BLaER1 treated with 17β-estradiol and CSF1 and Interleukin-3, amounts not matched to agents 10 nM and 100 nM (cell line): ENCODE data around the gene MAGIX.

ENCODE experiments used
- H3K27ac ChIP-seq, 11 experiments: shearing (Covaris generic); formaldehyde crosslinking; 2 replicates each; pipeline ENCODE4 v1.8.1; 2022
- H3K27me3 ChIP-seq, 11 experiments: shearing (Covaris generic); formaldehyde crosslinking; 2 replicates each; pipeline ENCODE4 v1.8.1; 2022
- H3K36me3 ChIP-seq, 11 experiments: shearing (Covaris generic); formaldehyde crosslinking; 2 replicates each; pipeline ENCODE4 v1.8.1; 2022
- H3K4me1 ChIP-seq, 10 experiments: shearing (Covaris generic); formaldehyde crosslinking; 2 replicates each; pipeline ENCODE4 v1.8.1; 2022
- H3K4me2 ChIP-seq, 11 experiments: shearing (Covaris generic); formaldehyde crosslinking; 2 replicates each; pipeline ENCODE4 v1.8.1; 2022
- H3K4me3 ChIP-seq, 10 experiments: shearing (Covaris generic); formaldehyde crosslinking; 2 replicates each; pipeline ENCODE4 v1.8.1; 2022
- H3K9ac ChIP-seq, 11 experiments: shearing (Covaris generic); formaldehyde crosslinking; 2 replicates each; pipeline ENCODE4 v1.8.1; 2022
- H3K9me3 ChIP-seq, 11 experiments: shearing (Covaris generic); formaldehyde crosslinking; replicated peaks in 1 of 11; 2 replicates each; pipeline ENCODE4 v1.8.1; 2022
- H4K20me1 ChIP-seq, 11 experiments: shearing (Covaris generic); formaldehyde crosslinking; 2 replicates each; pipeline ENCODE4 v1.8.1; 2022
- Cebpa-rat ChIP-seq, 11 experiments: shearing (Covaris generic); IDR thresholded peaks; 2 replicates each; pipeline ENCODE4 v1.8.1; 2022

Gene MAGIX

DNA sequence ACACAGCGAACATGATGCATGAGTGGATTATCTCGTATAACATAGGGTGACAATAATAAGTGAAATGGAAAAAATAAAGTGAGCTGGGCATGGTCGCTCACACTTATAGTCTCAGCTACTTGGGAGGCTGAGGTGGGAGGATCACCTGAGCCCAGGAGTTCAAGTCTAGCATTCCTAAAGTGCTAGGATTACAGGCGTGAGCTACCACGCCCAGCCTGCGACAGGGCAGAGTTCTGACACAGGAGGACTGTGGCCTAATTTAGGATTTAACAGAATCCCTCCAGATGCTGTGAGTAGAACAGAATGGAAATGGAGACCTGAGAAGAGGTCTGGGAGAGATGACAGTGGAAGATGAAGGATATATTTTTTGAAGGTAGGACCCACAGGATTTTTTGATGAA lies 27.0 kb downstream of the MAGIX start:
- H3K27me3 ChIP-seq: peaks cover 0 to 35% (median 10%) of the 10 kb centered on the region in 11 experiments; a peak in 10 of 22 replicates
- peaks cover 0 to 20% (median 4%) of the 10 kb centered on the region in 11 experiments; a peak in 6 of 22 replicates for H3K9me3 ChIP-seq
- no peak overlapping the region for H3K4me3 ChIP-seq

DNA sequence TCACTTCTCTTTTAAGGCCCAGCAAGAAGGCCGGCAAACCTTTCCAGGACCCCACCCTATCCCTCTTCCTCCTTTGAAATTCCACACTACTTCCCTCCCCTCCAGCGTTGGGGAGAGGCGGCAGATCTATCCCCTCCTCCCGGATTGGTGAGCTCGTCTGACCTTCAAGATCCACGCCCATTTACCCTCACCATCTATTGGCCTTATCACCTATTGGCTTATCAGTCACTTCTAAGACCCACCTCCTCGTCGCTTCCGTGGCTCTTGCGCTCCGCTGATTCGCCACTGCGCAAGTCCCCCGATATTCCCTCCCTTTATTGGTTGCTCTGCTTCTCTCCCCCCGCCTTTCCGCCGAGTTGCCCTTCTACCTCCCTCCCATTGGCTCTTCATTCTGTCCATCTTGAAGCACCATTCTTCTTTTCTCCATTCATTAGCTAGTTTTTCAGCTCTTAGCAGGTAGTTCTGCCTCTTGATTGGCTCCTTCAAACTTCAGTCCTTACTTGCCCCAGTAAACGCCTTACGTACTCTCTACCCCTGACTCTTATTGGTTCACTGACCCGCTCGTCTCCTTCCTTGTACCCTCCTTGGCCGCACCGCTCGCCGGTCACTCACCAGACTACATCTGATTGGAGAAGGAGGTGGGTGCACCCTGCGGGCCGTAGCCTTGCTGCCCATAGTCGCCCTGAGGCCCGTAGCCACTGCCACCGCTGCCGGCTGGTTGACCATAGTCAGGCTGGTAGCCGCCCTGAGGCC lies 28.4 kb downstream of the MAGIX start:
- Histone ChIP-seq H3K9me3 (peaks cover 0 to 8% (median 0%) of the 10 kb centered on the region in 11 experiments; a peak in 4 of 22 replicates), H3K4me2 (peak overlapping the region; percentile 55 to 78 (median 67); a peak in 20 of 22 replicates), H3K4me3 (peak overlapping the region; percentile 61 to 81 (median 76)), H4K20me1 (peaks cover 0 to 8% (median 0%) of the 10 kb centered on the region in 11 experiments; a peak in 3 of 22 replicates), H3K27me3 (peaks cover 1 to 48% (median 15%) of the 10 kb centered on the region in 11 experiments; a peak in 15 of 22 replicates), H3K4me1 (peaks cover 14 to 51% (median 38%) of the 10 kb centered on the region in 10 experiments), H3K27ac (peak overlapping the region; percentile 59 to 87 (median 80); a peak in 21 of 22 replicates), H3K9ac (peak overlapping the region; percentile 77 to 85 (median 83)), H3K36me3 (no peaks in the 10 kb centered on the region)
- no peak for TF ChIP-seq Cebpa-rat (IDR thresholded peaks at IDR 0.05)

More for the DNA sequence above, 27.0 kb downstream of the MAGIX start:
- H3K4me1 ChIP-seq: peaks cover 14 to 51% (median 42%) of the 10 kb centered on the region in 10 experiments
- peak overlapping the region in 10 of 11 experiments; percentile 27 to 87 (median 80); a peak in 18 of 22 replicates for H3K27ac ChIP-seq
- no peak for TF ChIP-seq Cebpa-rat (IDR thresholded peaks at IDR 0.05)
- H4K20me1 ChIP-seq: peaks cover 0 to 6% (median 0%) of the 10 kb centered on the region in 11 experiments; a peak in 2 of 22 replicates
- peak overlapping the region in 7 of 11 experiments; percentile 32 to 78 (median 48); a peak in 10 of 22 replicates for H3K9ac ChIP-seq
- no peaks in the 10 kb centered on the region for H3K36me3 ChIP-seq
- peak overlapping the region in 10 of 11 experiments; percentile 36 to 67 (median 56); a peak in 19 of 22 replicates for H3K4me2 ChIP-seq

DNA sequence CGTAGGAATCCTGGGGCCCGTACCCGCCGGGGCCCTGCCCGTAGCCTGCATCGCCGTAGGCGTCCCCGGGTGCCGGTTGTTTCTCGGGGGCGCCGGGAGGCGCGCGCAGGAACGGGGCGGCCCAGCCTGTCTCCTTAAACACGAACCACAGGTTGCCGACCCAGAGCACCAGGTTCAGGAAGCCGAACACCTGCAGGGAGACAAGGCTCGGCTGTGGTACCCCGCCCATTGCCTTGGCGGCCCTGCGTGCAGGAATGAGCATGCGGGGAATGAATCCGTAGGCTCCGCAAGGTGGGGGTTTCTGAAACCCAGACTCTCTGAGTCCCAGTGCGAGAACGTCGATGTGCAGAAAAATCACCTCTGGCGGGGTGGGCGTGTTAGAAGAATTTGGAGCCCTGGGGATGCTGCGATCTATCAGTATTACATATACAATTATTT lies 29.0 kb downstream of the MAGIX start:
- Histone ChIP-seq H3K27ac (peak overlapping the region in 10 of 11 experiments; percentile 65 to 81 (median 76); a peak in 19 of 22 replicates), H3K9me3 (peaks cover 0 to 4% (median 0%) of the 10 kb centered on the region in 11 experiments; a peak in 1 of 22 replicates), H3K36me3 (no peaks in the 10 kb centered on the region), H3K4me3 (peak overlapping the region; percentile 61 to 81 (median 76)), H3K4me1 (peaks cover 14 to 48% (median 36%) of the 10 kb centered on the region in 10 experiments), H3K27me3 (peaks cover 3 to 54% (median 21%) of the 10 kb centered on the region in 11 experiments; a peak in 15 of 22 replicates), H4K20me1 (peaks cover 0 to 11% (median 0%) of the 10 kb centered on the region in 11 experiments; a peak in 3 of 22 replicates), H3K9ac (peak overlapping the region; percentile 77 to 85 (median 83)), H3K4me2 (peak overlapping the region; percentile 49 to 78 (median 66))
- no peak for TF ChIP-seq Cebpa-rat (IDR thresholded peaks at IDR 0.05)

DNA sequence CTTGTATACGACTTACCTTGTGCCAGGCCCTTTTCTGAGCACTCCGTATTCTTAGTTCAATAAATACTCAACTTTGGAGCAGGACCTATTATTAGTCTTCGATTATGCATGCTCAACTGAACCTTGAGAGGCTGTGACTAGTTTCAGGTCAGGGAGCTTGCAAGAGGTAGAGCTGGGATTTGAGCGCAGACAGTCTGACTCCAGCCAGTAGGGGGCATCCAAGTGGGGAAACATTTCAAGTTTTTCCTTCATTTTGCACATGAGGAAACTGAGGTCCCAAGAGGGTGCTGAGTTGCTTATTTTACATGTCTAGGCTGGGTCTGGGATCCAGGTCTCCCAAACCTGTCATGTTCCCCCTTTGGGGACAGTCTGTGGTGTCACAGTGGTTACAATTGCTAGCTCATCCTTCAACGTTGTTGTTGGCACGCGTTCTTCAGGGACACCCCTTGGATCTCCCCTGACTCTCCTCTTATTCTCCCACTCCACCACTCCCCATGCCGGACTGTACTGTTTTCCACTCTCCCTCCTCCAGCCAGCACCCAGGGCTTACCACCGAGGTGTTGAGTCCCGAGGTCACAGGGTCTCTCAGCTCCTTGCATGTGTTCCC lies 30.3 kb downstream of the MAGIX start:
- peaks cover 10 to 59% (median 33%) of the 10 kb centered on the region in 11 experiments; a peak in 21 of 22 replicates for H3K27me3 ChIP-seq
- no peaks in the 10 kb centered on the region for H3K36me3 ChIP-seq
- peak overlapping the region in 8 of 11 experiments; percentile 49 to 78 (median 66); a peak in 4 of 22 replicates for H3K4me2 ChIP-seq
- TF ChIP-seq Cebpa-rat (IDR thresholded peaks at IDR 0.05): no peak
- H4K20me1 ChIP-seq: peaks cover 0 to 13% (median 0%) of the 10 kb centered on the region in 11 experiments; a peak in 6 of 22 replicates
- H3K27ac ChIP-seq: no peak overlapping the region
- H3K9ac ChIP-seq: peak overlapping the region in 1 of 11 experiments; percentile 14; a peak in 1 of 22 replicates
- peaks cover 14 to 36% (median 28%) of the 10 kb centered on the region in 10 experiments; a peak in 19 of 20 replicates for H3K4me1 ChIP-seq
- H3K9me3 ChIP-seq: 0 out of 22 replicates have a peak, but pooled peaks cover 0 to 4% (median 0%) of the 10 kb centered on the region in 11 experiments
- H3K4me3 ChIP-seq: no peak overlapping the region

DNA sequence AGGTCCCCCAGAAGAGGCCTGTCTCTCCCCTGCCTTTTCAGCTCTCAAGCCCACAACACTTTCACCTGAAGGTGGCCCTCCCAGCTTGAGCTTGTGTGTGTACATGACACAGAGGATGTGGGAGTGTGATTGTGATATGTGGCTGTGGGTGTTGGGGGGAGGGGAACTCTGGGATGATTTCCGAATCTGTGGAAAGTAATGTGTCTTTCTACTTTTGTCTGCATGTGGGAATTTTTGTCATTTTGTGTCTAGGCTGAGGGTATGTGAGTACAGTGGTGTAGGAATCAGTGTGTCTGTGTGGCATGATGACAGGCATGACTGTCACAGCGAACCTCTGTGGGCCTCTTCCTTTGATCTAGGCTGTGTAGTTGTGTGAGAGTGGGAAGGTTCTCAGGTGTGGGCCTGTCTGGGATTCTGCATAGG lies 31.0 kb downstream of the MAGIX start:
- 0 out of 22 replicates have a peak, but pooled peaks cover 0 to 4% (median 0%) of the 10 kb centered on the region in 11 experiments for H3K9me3 ChIP-seq

DNA sequence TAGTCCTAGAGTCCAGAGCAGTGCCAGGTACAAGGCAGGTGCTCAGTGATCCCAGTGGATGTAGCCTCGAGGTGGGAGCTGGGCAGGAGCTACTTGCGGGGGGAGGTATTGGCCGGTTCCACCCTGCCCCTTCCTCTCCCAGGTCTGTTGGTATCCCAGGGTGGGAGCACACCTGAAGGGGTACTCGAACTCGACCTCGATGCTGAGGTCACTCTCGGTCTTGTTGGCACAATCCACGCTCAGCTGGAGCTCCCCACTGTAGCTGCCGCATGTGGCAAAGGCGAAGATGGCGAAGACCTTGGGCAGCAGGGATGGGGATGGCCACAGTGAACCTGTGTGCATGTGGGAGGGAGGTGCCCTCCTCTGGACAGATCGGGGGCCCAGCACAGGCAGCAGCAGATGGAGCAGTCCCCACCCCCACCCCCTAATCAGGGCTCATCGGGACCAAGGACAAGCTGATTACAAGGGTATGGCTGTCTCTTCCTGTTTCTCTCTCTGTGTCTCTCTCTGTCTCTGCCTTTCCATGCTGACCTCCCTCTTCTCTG lies 35.1 kb downstream of the MAGIX start:
- Histone ChIP-seq H4K20me1 (peaks cover 0 to 25% (median 0%) of the 10 kb centered on the region in 11 experiments; a peak in 6 of 22 replicates), H3K27ac (no peak overlapping the region), H3K4me2 (no peak overlapping the region), H3K9ac (no peak overlapping the region), H3K27me3 (peaks cover 30 to 80% (median 57%) of the 10 kb centered on the region in 11 experiments), H3K36me3 (no peaks in the 10 kb centered on the region), H3K4me1 (peaks cover under 1 to 19% (median 8%) of the 10 kb centered on the region in 10 experiments; a peak in 16 of 20 replicates), H3K9me3 (no peaks in the 10 kb centered on the region), H3K4me3 (no peak overlapping the region)
- TF ChIP-seq Cebpa-rat (IDR thresholded peaks at IDR 0.05): no peak

More for the DNA sequence above, 31.0 kb downstream of the MAGIX start:
- Histone ChIP-seq H3K9ac (peak overlapping the region in 1 of 11 experiments; percentile 14; a peak in 1 of 22 replicates), H4K20me1 (peaks cover 0 to 18% (median 0%) of the 10 kb centered on the region in 11 experiments; a peak in 6 of 22 replicates), H3K27me3 (peaks cover 16 to 60% (median 40%) of the 10 kb centered on the region in 11 experiments), H3K4me3 (no peak overlapping the region), H3K27ac (no peak overlapping the region), H3K4me1 (peaks cover 9 to 30% (median 24%) of the 10 kb centered on the region in 10 experiments; a peak in 19 of 20 replicates), H3K36me3 (no peaks in the 10 kb centered on the region), H3K4me2 (no peak overlapping the region)
- TF ChIP-seq Cebpa-rat (IDR thresholded peaks at IDR 0.05): no peak

DNA sequence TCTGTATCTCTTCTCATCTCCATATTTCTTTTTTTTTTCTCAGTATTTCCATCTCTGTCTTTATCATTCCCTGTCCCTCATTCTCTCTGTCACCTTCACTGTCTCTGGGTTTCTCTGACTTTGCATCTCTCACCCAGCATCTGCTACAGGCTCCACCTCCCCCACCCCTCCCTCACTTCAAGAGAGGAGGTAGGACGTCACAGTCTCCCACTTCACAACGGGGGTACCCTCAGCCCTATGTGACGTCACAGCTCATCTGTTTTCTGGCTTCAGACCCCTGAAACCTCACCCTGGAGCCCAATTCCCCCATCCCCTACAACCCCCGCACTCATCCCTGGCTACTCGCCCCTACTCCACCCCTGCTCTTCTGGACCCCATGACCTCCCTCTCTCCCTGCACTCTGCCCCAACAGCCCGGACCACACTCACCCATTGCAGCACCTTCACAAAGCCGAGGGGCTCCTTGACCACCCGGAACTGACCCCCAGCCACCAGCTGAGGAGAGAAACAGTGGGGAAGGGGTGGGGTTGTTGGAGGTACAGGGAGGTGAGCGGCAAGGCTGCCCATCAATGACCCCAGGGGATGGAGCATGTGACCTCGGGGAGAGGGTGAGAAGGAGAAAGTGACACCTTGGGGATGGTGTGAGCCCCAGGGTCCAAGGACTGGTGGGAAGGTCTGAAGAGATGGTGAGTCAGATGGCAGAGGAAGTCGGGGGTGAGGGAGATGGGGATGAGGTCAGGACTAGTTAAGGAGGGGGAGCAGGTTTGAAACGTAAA lies 36.2 kb downstream of the MAGIX start:
- Histone ChIP-seq H3K27me3 (peaks cover 33 to 91% (median 69%) of the 10 kb centered on the region in 11 experiments), H3K36me3 (no peaks in the 10 kb centered on the region), H3K9me3 (no peaks in the 10 kb centered on the region), H3K27ac (no peak overlapping the region), H3K4me1 (peaks cover 0 to 18% (median 6%) of the 10 kb centered on the region in 10 experiments; a peak in 12 of 20 replicates), H4K20me1 (peaks cover 0 to 25% (median 0%) of the 10 kb centered on the region in 11 experiments; a peak in 5 of 22 replicates), H3K4me2 (peak overlapping the region in 5 of 11 experiments; percentile 12 to 82 (median 72); a peak in 5 of 22 replicates), H3K9ac (no peak overlapping the region), H3K4me3 (no peak overlapping the region)
- TF ChIP-seq Cebpa-rat (IDR thresholded peaks at IDR 0.05): no peak
